WTC11 (cell line): ENCODE data around the gene PSTK.

Source experiments
- ELF4 ChIP-seq: sonication (generic); formaldehyde crosslinking; IDR thresholded peaks from 2 replicates; pipeline ENCODE4 v1.8.1; 2022; ENCODE audit warnings: low read depth, mild to moderate bottlenecking, moderate library complexity, missing genetic modification reagents
- SP1 ChIP-seq: sonication (generic); formaldehyde crosslinking; conservative IDR thresholded peaks from 2 replicates; pipeline ENCODE4 v1.8.1; 2022; ENCODE audit warnings: missing genetic modification reagents
- TF ChIP-seq, protein P1 (sequence below): sonication (generic); formaldehyde crosslinking; IDR thresholded peaks from 2 replicates; pipeline ENCODE4 v1.8.1; 2022; ENCODE audit warnings: missing genetic modification reagents, borderline replicate concordance
- TF ChIP-seq, protein P2 (sequence below): sonication (generic); formaldehyde crosslinking; IDR thresholded peaks from 2 replicates; pipeline ENCODE4 v1.8.0; 2022; ENCODE audit warnings: mild to moderate bottlenecking, missing genetic modification reagents
- TF ChIP-seq, protein P3 (sequence below): fragments of 200-600 bp; IDR thresholded peaks from 2 replicates; pipeline ENCODE4 v1.8.0; 2022; ENCODE audit warnings: antibody characterized with exemption
- TF ChIP-seq, protein P4 (sequence below): sonication (generic); formaldehyde crosslinking; IDR thresholded peaks from 2 replicates; pipeline ENCODE4 v1.8.1; 2022; ENCODE audit warnings: low read depth, missing genetic modification reagents, borderline replicate concordance

DNA sequence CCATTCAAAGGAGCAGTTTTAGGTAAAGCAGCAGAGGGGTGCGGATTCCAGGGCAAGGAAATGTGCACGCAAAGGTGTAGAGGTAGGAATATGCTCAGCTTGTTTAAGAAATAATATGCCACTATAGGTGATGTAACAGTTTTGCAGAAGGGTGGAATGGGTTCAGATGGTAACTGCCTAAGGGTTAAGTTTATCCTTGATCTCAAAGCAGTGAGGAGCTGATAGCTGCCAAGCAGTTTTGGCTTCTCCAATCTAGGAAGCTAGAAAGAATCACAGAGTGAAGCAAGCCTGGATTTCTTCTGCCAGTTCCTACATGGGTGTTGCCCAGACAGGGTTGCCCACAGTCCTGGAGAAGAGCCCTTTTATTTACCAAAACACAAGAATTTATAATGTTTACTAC lies 34.6 kb downstream of the PSTK start:
- TF ChIP-seq, protein P1, sequence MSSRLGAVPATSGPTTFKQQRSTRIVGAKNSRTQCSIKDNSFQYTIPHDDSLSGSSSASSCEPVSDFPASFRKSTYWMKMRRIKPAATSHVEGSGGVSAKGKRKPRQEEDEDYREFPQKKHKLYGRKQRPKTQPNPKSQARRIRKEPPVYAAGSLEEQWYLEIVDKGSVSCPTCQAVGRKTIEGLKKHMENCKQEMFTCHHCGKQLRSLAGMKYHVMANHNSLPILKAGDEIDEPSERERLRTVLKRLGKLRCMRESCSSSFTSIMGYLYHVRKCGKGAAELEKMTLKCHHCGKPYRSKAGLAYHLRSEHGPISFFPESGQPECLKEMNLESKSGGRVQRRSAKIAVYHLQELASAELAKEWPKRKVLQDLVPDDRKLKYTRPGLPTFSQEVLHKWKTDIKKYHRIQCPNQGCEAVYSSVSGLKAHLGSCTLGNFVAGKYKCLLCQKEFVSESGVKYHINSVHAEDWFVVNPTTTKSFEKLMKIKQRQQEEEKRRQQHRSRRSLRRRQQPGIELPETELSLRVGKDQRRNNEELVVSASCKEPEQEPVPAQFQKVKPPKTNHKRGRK (CRISPR knock-in tag), result no peak
- TF ChIP-seq, protein P2, sequence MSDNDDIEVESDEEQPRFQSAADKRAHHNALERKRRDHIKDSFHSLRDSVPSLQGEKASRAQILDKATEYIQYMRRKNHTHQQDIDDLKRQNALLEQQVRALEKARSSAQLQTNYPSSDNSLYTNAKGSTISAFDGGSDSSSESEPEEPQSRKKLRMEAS, result no peak
- TF ChIP-seq ELF4 (no peak), SP1 (CRISPR knock-in tag) (no peak)
- TF ChIP-seq, protein P3, sequence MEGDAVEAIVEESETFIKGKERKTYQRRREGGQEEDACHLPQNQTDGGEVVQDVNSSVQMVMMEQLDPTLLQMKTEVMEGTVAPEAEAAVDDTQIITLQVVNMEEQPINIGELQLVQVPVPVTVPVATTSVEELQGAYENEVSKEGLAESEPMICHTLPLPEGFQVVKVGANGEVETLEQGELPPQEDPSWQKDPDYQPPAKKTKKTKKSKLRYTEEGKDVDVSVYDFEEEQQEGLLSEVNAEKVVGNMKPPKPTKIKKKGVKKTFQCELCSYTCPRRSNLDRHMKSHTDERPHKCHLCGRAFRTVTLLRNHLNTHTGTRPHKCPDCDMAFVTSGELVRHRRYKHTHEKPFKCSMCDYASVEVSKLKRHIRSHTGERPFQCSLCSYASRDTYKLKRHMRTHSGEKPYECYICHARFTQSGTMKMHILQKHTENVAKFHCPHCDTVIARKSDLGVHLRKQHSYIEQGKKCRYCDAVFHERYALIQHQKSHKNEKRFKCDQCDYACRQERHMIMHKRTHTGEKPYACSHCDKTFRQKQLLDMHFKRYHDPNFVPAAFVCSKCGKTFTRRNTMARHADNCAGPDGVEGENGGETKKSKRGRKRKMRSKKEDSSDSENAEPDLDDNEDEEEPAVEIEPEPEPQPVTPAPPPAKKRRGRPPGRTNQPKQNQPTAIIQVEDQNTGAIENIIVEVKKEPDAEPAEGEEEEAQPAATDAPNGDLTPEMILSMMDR, result no peak
- TF ChIP-seq, protein P4, sequence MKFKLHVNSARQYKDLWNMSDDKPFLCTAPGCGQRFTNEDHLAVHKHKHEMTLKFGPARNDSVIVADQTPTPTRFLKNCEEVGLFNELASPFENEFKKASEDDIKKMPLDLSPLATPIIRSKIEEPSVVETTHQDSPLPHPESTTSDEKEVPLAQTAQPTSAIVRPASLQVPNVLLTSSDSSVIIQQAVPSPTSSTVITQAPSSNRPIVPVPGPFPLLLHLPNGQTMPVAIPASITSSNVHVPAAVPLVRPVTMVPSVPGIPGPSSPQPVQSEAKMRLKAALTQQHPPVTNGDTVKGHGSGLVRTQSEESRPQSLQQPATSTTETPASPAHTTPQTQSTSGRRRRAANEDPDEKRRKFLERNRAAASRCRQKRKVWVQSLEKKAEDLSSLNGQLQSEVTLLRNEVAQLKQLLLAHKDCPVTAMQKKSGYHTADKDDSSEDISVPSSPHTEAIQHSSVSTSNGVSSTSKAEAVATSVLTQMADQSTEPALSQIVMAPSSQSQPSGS (CRISPR knock-in tag), result no peak
